ENCODE results near the gene CYB5R2.

- no peak for TF ChIP-seq MAX (IDR thresholded peaks at IDR 0.05)
- TF ChIP-seq REST (IDR thresholded peaks at IDR 0.05; ENCODE audit: low read depth) = no peak
- no peak for TF ChIP-seq CREB1 (IDR thresholded peaks at IDR 0.05; ENCODE audit: low read depth)
- TF ChIP-seq YY1 (IDR thresholded peaks at IDR 0.05; ENCODE audit: low read depth) = no peak
- no peak for TF ChIP-seq TAF1 (IDR thresholded peaks at IDR 0.05; ENCODE audit: low read depth)
- TF ChIP-seq TCF12 (IDR thresholded peaks at IDR 0.05; ENCODE audit: low read depth) = no peak
Measured at GRCh38 chr11:7688238-7688826, 15.0 kb upstream of the CYB5R2 start.
